ENCODE measurements around the gene HYCC2. TPM values are rescaled to one million over a fixed set of nuclear protein-coding genes. Genes with fewer than 3 reads are reported as not detected.

HYCC2 gene
- total RNA-seq, 3 donors from 2014 or later, result 33.2 to 55.6 (median 48.2) TPM

DNA sequence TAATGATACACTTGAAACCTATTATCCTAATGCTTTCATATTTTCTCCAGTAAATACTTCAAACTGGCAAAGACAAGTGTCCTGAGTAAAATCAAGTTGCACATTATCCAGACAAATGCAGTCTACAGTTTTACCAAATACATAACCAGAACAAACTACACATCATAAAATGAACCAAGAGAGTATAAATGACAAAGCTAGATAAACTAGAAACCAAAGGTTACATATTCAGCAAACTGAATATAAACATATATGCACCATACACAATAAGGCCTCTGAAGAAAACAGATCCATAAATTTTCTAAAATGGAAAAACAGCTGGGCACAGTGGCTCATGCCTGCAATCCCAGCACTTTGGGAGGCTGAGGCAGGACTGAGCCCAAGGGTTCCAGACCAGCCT is 47.0 kb downstream of the HYCC2 start:
- H3K4me1 ChIP-seq (ENCODE audit: low read depth), result peaks cover 29% of the 10 kb centered on the region
- ATAC-seq, result peak; percentile 71
- intact Hi-C loops (cut with DNase I, micrococcal nuclease), result no loop called here
- H3K4me3 ChIP-seq, result no peak overlapping the region
- no peaks in the 10 kb centered on the region for H3K9me3 ChIP-seq
- TF ChIP-seq, protein P1, sequence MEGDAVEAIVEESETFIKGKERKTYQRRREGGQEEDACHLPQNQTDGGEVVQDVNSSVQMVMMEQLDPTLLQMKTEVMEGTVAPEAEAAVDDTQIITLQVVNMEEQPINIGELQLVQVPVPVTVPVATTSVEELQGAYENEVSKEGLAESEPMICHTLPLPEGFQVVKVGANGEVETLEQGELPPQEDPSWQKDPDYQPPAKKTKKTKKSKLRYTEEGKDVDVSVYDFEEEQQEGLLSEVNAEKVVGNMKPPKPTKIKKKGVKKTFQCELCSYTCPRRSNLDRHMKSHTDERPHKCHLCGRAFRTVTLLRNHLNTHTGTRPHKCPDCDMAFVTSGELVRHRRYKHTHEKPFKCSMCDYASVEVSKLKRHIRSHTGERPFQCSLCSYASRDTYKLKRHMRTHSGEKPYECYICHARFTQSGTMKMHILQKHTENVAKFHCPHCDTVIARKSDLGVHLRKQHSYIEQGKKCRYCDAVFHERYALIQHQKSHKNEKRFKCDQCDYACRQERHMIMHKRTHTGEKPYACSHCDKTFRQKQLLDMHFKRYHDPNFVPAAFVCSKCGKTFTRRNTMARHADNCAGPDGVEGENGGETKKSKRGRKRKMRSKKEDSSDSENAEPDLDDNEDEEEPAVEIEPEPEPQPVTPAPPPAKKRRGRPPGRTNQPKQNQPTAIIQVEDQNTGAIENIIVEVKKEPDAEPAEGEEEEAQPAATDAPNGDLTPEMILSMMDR (IDR thresholded peaks at IDR 0.05), result no peak
- no peaks in the 10 kb centered on the region for H3K36me3 ChIP-seq (ENCODE audit: low read depth)
- no peak for DNase-seq

DNA sequence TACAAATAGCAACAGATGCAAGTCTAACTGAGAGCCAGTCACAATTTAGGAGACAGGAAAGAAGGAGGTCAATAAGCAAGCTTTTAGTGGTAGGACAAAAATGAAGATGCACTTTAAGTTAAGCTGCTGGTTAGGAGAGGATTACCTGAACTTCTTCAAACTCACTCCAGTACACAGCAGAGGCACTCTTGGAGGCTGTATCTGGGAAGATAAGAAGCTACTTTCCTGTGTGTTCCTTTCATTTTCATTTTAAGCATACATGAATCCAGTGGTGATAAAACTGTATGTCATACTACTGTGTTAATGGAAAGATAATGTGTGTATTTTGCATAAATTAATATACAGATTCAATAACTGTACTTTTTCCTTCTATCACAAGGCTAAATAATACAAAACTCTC is 49.6 kb downstream of the HYCC2 start:
- H3K9me3 ChIP-seq, result no peaks in the 10 kb centered on the region
- no peak overlapping the region for H3K4me3 ChIP-seq
- ATAC-seq (peak; percentile 72), DNase-seq (no peak)
- H3K36me3 ChIP-seq (ENCODE audit: low read depth), result no peaks in the 10 kb centered on the region
- intact Hi-C loops (cut with DNase I, micrococcal nuclease), result no loop called here
- TF ChIP-seq, protein P1 (IDR thresholded peaks at IDR 0.05), result no peak
- H3K4me1 ChIP-seq (ENCODE audit: low read depth), result peaks cover 27% of the 10 kb centered on the region

Other genes with a start within 250 kb of the HYCC2 start
- 100 to 1,000 TPM in 1 of 3 donors, 10 to 100 TPM in 2; 62.0 to 138 (median 88.3) TPM for gene CLK1, start 207.0 kb downstream of the HYCC2 start, total RNA-seq
- 10 to 100 TPM; 25.0 to 30.4 (median 28.0) TPM for gene PPIL3, start 182.6 kb downstream of the HYCC2 start, total RNA-seq
- 10 to 100 TPM; 19.2 to 28.1 (median 26.7) TPM for gene NIF3L1, start 182.3 kb downstream of the HYCC2 start, total RNA-seq
- 10 to 100 TPM; 29.6 to 51.1 (median 32.2) TPM for gene ORC2, start 108.0 kb downstream of the HYCC2 start, total RNA-seq
- 100 to 1,000 TPM; 100 to 145 (median 134) TPM for gene NDUFB3, start 330 bp upstream of the HYCC2 start, total RNA-seq
- 100 to 1,000 TPM; 161 to 171 (median 166) TPM for gene CFLAR, start 44.5 kb upstream of the HYCC2 start, total RNA-seq
- 10 to 100 TPM; 38.6 to 66.1 (median 58.5) TPM for gene CASP10, start 111.5 kb upstream of the HYCC2 start, total RNA-seq
- gene CASP8, start 188.9 kb upstream of the HYCC2 start, total RNA-seq, result 10 to 100 TPM; 38.4 to 49.8 (median 48.9) TPM

All from mucosa of descending colon (tissue), 3 donors.